ENCODE data around the gene CDK2AP2. TPM values are rescaled to one million over a fixed set of nuclear protein-coding genes. Genes with fewer than 3 reads are reported as not detected.

Gene CDK2AP2
- total and polyA plus RNA-seq, 10 of the 15 experiments (the other 5 are each of a cell fraction or from before 2014, with no cell fraction given): 8.0 to 177 (median 40.9) TPM

DNA sequence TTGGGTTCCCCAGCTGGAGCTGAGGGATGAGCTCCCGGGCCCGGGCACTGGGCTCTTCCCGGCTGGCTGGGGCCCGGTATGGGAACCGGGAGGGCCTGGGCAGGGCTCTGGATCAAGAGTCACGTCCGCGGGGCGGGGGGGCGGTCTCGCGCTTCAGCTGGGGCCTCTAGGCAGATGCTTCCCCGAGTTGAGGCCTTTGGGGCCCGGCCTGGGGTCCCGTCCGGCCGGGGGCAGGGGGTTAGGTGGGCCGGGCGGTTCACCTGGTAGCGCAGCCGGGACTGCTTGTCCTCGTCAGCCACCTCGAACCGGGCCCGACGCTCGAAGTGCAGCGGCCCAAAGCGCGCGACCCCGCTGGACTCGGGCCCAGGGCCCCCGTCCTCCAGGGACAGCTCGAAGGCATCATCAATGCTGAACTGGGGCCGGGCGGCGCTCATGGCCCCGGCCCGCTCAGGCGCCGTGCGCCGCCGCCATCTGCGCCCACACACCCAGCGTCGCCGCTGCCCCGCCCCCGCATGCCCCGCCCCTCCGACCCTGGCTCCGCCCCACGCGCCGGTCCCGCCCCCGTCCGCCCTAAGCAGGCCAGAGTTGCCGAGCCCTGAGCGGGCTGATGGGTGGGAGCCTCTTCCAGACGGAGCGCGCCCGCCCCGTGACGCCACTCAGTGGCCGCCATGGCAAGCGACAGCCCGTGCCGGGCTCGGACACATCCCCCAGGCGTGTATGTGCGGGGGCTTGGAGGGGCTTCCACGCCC is 39.0 kb downstream of the CDK2AP2 start, which contains the start of gene TMEM134 (continued):
- TF ChIP-seq YY1 (IDR thresholded peaks at IDR 0.05; ENCODE audit: low read depth, low read length) (peak; percentile 94), NR2F1 (conservative IDR thresholded peaks at IDR 0.05) (peak; percentile 60; the same call in 1 of the 2 replicates), KLF5 (IDR thresholded peaks at IDR 0.05; ENCODE audit: partially characterized antibody) (no peak), LARP7 (IDR thresholded peaks at IDR 0.05) (peak; percentile 43), IKZF1 (conservative IDR thresholded peaks at IDR 0.05) (peak; percentile 50; the same call in 1 of the 2 replicates), EED (IDR thresholded peaks at IDR 0.05; ENCODE audit: low read depth) (0 out of 2 replicates have a peak, but pooled peaks have one; percentile 12), EGR1 (IDR thresholded peaks at IDR 0.05; ENCODE audit: borderline replicate concordance in 1 of 2, low read depth in 2 of 2, low read length in 2 of 2) (peak; percentile 12 to 97), MTA3 (IDR thresholded peaks at IDR 0.05; ENCODE audit: borderline replicate concordance, low read length) (no peak), CHD2 (IDR thresholded peaks at IDR 0.05; ENCODE audit: borderline replicate concordance, low read depth, low read length) (peak; percentile 54; the same call in 1 of the 2 replicates), TAF1 (IDR thresholded peaks at IDR 0.05; ENCODE audit: borderline replicate concordance, low read depth, low read length) (peak; percentile 65; the same call in 1 of the 2 replicates), RAD51 (IDR thresholded peaks at IDR 0.05) (no peak), CREM (IDR thresholded peaks at IDR 0.05; ENCODE audit: low read depth) (peak; percentile 72), SUPT20H (IDR thresholded peaks at IDR 0.05; ENCODE audit: borderline replicate concordance, control insufficient read depth, low read depth, low read length) (no peak), SIN3A (IDR thresholded peaks at IDR 0.05; ENCODE audit: low read depth, low read length) (peak; percentile 56; the same call in 1 of the 2 replicates), CHD4 (IDR thresholded peaks at IDR 0.05) (no peak), MEF2A (IDR thresholded peaks at IDR 0.05; ENCODE audit: insufficient read depth, low read depth, low read length) (0 out of 2 replicates have a peak, but pooled peaks have one; percentile 36), POLR2AphosphoS2 (IDR thresholded peaks at IDR 0.05; ENCODE audit: low read depth, low read length) (peak; percentile 65; the same call in 1 of the 2 replicates), MXI1 (IDR thresholded peaks at IDR 0.05; ENCODE audit: low read depth, low read length) (peak; percentile 81; the same call in 1 of the 2 replicates), SMAD1 (IDR thresholded peaks at IDR 0.05; ENCODE audit: low read depth, partially characterized antibody) (no peak), ZBTB40 (IDR thresholded peaks at IDR 0.05; ENCODE audit: borderline replicate concordance) (no peak), ZBED1 (IDR thresholded peaks at IDR 0.05; ENCODE audit: borderline replicate concordance) (0 out of 2 replicates have a peak, but pooled peaks have one; percentile 51), ZNF687 (IDR thresholded peaks at IDR 0.05) (peak; percentile 69; the same call in 1 of the 2 replicates)
- TF ChIP-seq, protein P1, sequence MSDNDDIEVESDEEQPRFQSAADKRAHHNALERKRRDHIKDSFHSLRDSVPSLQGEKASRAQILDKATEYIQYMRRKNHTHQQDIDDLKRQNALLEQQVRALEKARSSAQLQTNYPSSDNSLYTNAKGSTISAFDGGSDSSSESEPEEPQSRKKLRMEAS (IDR thresholded peaks at IDR 0.05; ENCODE audit: low read depth, low read length): peak; percentile 71

Measured in GM12878 (cell line).